K562 (cell line): ENCODE measurements around the gene PA2G4.

Source experiments
- ATF1 ChIP-seq, 2 experiments: fragments of 450-650 bp in 1 of 2; IDR thresholded peaks; 2 replicates each; pipeline ENCODE4 v1.6.1; 2016; ENCODE audit warnings: missing compliant biosample characterization in 1 of 2, missing genetic modification characterization in 1 of 2
- ATF2 ChIP-seq: sonication (generic); formaldehyde crosslinking; IDR thresholded peaks from 2 replicates; pipeline ENCODE4 v1.8.1; 2022; ENCODE audit warnings: missing genetic modification reagents
- CTCF ChIP-seq, 3 experiments: IDR thresholded peaks in 2 of 3; conservative IDR thresholded peaks in 1 of 3; 2 replicates each; pipeline ENCODE4 v1.5.1; 2011 to 2012; ENCODE audit warnings: low read length in 3 of 3, mild to moderate bottlenecking in 3 of 3, control low read depth in 2 of 3, improper control_type of control experiment in 1 of 3, inconsistent platforms in 1 of 3, low read depth in 1 of 3, mixed read lengths in 1 of 3, moderate library complexity in 1 of 3; ENCODE audit not compliant: insufficient read depth in 2 of 3
- KLF13 ChIP-seq: fragments of 450-650 bp; IDR thresholded peaks from 2 replicates; pipeline ENCODE4 v1.6.1; 2016; ENCODE audit warnings: missing genetic modification characterization, low read depth, mild to moderate bottlenecking, missing compliant biosample characterization, moderate library complexity, borderline replicate concordance
- POLR2AphosphoS5 ChIP-seq: IDR thresholded peaks from 2 replicates; pipeline ENCODE4 v1.6.1; 2011; ENCODE audit warnings: mild to moderate bottlenecking, low read depth, low read length, moderate library complexity; ENCODE audit not compliant: control insufficient read depth, insufficient read depth
- POLR3A ChIP-seq: IDR thresholded peaks from 2 replicates; pipeline ENCODE4 v1.6.1; 2011; ENCODE audit warnings: borderline replicate concordance, mild to moderate bottlenecking, moderate library complexity; ENCODE audit not compliant: insufficient read length, insufficient read depth; ENCODE audit errors: extremely low read depth
- SMC3 ChIP-seq: conservative IDR thresholded peaks from 2 replicates; pipeline ENCODE4 v1.6.1; 2011; ENCODE audit warnings: low read depth, low read length, improper control_type of control experiment; ENCODE audit not compliant: insufficient read depth
- SP1 ChIP-seq: sonication (generic); formaldehyde crosslinking; IDR thresholded peaks from 2 replicates; pipeline ENCODE4 v1.8.1; 2022; ENCODE audit warnings: mild to moderate bottlenecking, missing genetic modification reagents
- TAF1 ChIP-seq: IDR thresholded peaks from 2 replicates; pipeline ENCODE4 v1.6.1; 2011; ENCODE audit warnings: mild to moderate bottlenecking, low read length, moderate library complexity; ENCODE audit not compliant: insufficient read depth, control insufficient read depth, severe bottlenecking; ENCODE audit errors: extremely low read depth
- ZBTB8A ChIP-seq: fragments of 450-650 bp; IDR thresholded peaks from 2 replicates; pipeline ENCODE4 v1.6.1; 2018; ENCODE audit warnings: mild to moderate bottlenecking, moderate library complexity; ENCODE audit not compliant: partially characterized antibody
- ZNF24 ChIP-seq: fragments of 450-650 bp; IDR thresholded peaks from 2 replicates; pipeline ENCODE4 v1.6.1; 2016
- ZNF696 ChIP-seq: fragments of 250-450 bp; sonication (Bioruptor Pico); conservative IDR thresholded peaks from 2 replicates; pipeline ENCODE4 v1.4.0; 2020; ENCODE audit warnings: mild to moderate bottlenecking, moderate library complexity
- TF ChIP-seq, protein P1 (sequence below): sonication (generic); formaldehyde crosslinking; IDR thresholded peaks from 2 replicates; pipeline ENCODE4 v1.9.0; 2022; ENCODE audit warnings: mild to moderate bottlenecking, missing genetic modification reagents

DNA sequence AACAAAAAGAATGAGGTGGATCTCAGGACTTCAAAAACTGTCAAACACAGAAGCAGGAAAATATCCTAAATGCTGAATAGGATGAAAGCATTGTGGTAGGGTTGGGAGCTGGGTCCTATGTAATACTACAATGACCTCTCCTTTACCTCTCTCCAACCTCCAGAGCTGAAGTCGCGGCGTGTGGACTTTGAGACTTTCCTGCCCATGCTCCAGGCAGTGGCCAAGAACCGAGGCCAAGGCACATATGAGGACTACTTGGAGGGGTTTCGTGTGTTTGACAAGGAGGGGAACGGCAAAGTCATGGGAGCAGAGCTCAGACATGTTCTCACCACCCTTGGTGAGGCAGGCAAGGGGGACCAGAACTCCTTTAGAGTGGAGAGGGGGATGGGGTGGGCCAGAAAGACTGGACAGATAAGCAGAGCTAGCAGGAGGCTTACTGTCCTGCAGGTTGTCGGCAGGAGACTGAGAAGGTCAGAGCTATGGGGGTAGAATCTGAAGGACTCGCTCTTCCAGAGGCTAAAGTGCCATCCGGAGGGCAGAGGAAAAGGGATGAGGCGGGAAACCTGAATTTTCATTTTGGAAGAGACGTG is 51.0 kb downstream of the PA2G4 start:
- TF ChIP-seq ATF2 (CRISPR knock-in tag) (no peak), POLR3A (no peak), CTCF (IDR thresholded peaks at IDR 0.05 in 2 of 3, conservative IDR thresholded peaks at IDR 0.05 in 1 of 3; ENCODE audit: insufficient read depth in 2 of 3, low read depth in 1 of 3, low read length in 3 of 3) (no peak), ZNF24 (no peak), KLF13 (tag) (no peak), SMC3 (no peak), ZNF696 (CRISPR knock-in tag) (no peak), ATF1 (CRISPR knock-in tag; IDR thresholded peaks at IDR 0.05) (no peak), ATF1 (tag; IDR thresholded peaks at IDR 0.05) (no peak), SP1 (no peak), ZBTB8A (no peak), POLR2AphosphoS5 (no peak), TAF1 (no peak)
- TF ChIP-seq, protein P1, sequence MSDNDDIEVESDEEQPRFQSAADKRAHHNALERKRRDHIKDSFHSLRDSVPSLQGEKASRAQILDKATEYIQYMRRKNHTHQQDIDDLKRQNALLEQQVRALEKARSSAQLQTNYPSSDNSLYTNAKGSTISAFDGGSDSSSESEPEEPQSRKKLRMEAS (CRISPR knock-in tag) = no peak
